ENCODE results near the gene FANCL.
"Not testable (repeated sequence)": the region's sequence is repeated elsewhere in the genome, so short reads cannot be mapped to it uniquely, and the experiment has no call there.

Gene FANCL

DNA sequence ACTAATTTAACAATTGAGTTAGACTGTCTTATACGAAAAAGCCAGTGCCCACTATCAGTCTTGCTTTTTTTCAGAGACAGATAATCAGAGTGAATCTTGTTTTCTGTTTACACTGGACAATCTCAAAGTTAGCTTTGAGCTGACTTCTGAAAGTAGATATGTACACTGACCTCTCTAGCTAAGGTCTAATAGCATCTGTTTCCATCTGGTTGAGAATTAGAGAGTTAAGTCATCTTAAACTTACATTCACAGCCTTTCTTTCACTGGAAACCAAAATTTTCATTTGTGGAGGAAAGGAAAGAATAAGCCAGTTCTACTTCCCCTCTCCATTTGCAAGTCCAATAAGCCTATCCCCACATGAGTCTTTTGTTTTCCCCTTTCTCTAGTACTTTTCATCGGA lies 105.3 kb downstream of the FANCL start:
- H3K9me3 ChIP-seq (ENCODE audit: control insufficient read depth, low read length): no peaks in the 10 kb centered on the region
- no peak overlapping the region for H3K9ac ChIP-seq (ENCODE audit: low read length)
- H3K4me1 ChIP-seq (ENCODE audit: control insufficient read depth, insufficient read depth, low read length): peaks cover 5% of the 10 kb centered on the region
- H3K36me3 ChIP-seq (ENCODE audit: control insufficient read depth, insufficient read depth, low read length): no peaks in the 10 kb centered on the region
- H3K27me3 ChIP-seq (ENCODE audit: control insufficient read depth, insufficient read depth, low read length): no peaks in the 10 kb centered on the region
- no peak overlapping the region for H3K4me3 ChIP-seq (ENCODE audit: low read length)

DNA sequence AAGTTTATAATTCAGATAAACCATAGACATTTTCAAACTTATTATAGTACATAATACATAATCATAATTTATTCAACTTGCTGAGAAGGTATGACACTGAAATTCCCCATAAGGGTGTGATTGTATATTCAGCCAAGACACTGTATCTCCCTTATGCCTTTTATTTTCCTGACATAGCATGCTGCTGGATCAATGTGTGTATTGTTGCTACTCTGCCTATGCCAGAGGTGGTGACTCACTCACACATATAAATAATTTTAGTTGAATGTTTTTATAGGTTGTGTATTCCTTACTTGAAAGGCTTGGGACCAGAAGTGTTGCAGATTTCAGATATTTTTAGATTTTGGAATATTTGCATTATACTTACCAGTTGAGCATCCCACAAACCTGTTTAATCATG lies 107.7 kb downstream of the FANCL start:
- Histone ChIP-seq H3K9me3 (ENCODE audit: control insufficient read depth, low read length) (no peaks in the 10 kb centered on the region), H3K27me3 (ENCODE audit: control insufficient read depth, insufficient read depth, low read length) (no peaks in the 10 kb centered on the region), H3K36me3 (ENCODE audit: control insufficient read depth, insufficient read depth, low read length) (no peaks in the 10 kb centered on the region), H3K4me1 (ENCODE audit: control insufficient read depth, insufficient read depth, low read length) (peaks cover 5% of the 10 kb centered on the region), H3K4me3 (ENCODE audit: low read length) (no peak overlapping the region), H3K9ac (ENCODE audit: low read length) (no peak overlapping the region)

DNA sequence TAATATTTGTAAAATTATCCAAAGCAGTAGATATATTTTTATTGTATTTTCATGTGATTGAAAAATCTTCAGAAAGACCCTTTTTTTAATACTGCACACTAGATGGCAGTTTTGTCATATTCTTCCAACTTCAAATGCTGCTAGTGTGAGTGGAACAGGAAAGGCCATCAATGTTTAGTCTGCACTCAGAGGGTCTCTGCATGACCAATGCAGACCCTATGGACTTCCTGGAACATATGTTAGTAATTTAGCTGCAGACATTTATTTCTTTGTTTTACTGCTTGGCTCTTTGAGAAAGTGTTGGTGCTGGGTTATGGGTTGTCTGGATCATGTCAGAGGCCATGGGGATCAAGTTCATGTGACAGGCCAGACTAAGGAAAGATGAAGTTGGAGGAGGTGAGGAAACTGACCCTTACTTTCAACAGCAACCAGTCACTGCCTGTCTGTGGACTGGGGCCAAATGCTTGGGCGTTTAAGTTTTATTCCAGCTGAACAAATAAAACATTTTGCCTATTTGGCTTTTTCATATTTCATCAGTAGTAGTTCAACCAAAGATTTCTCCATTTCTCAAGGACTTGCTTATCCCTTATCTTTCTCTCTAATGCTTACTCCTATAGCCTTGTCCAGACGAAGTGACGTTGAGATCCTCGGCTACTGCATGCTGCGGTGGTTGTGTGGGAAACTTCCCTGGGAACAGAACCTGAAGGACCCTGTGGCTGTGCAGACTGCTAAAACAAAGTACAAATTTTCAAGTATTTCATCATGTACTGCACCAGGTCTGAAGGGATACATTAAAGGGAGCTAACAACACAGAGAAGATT lies 109.7 kb downstream of the FANCL start:
- H3K4me1 ChIP-seq (ENCODE audit: control insufficient read depth, insufficient read depth, low read length): peaks cover 5% of the 10 kb centered on the region
- no peak overlapping the region for H3K9ac ChIP-seq (ENCODE audit: low read length)
- no peak overlapping the region for H3K4me3 ChIP-seq (ENCODE audit: low read length)
- H3K9me3 ChIP-seq (ENCODE audit: control insufficient read depth, low read length): no peaks in the 10 kb centered on the region
- H3K36me3 ChIP-seq (ENCODE audit: control insufficient read depth, insufficient read depth, low read length): no peaks in the 10 kb centered on the region
- no peaks in the 10 kb centered on the region for H3K27me3 ChIP-seq (ENCODE audit: control insufficient read depth, insufficient read depth, low read length)

DNA sequence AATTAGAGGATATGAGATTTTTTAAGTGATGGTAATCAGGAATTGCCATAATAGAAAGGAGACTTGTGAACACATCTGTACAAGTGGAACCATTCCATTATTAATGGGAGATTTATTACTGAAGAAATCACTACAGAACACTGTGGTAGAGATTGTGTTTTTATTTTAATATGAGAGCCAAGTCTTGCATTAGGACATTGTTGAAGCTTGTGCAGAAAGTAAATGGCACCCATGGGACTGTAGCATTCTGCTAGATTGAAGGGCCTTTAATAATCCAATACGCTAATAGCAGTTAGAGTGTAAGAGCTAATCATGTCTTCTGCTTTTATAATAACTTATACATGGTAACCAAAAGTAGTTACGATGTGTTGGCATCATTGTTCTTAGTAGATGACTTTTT lies 110.9 kb downstream of the FANCL start:
- H3K36me3 ChIP-seq (ENCODE audit: control insufficient read depth, insufficient read depth, low read length): no peaks in the 10 kb centered on the region
- H3K9ac ChIP-seq (ENCODE audit: low read length): no peak overlapping the region
- H3K4me1 ChIP-seq (ENCODE audit: control insufficient read depth, insufficient read depth, low read length): peaks cover 5% of the 10 kb centered on the region
- no peaks in the 10 kb centered on the region for H3K9me3 ChIP-seq (ENCODE audit: control insufficient read depth, low read length)
- no peak overlapping the region for H3K4me3 ChIP-seq (ENCODE audit: low read length)
- no peaks in the 10 kb centered on the region for H3K27me3 ChIP-seq (ENCODE audit: control insufficient read depth, insufficient read depth, low read length)

DNA sequence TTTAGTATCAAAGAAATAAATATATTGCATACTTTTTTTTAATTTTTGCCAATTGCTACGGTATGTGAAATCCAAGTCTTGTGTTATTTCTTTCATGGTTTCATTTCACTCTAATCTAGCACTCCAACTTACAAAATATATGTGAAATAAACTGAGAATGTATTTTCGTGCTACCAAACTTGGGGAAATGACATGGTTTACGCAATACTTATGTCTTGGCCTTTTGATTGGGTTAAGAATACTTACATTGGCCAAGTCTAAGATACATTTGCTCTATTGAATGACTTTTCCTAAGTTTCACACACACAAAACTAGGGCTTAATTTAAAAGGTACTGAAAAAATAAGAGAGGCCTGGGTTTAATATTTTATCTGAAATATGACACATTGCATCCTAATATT lies 114.0 kb downstream of the FANCL start:
- Histone ChIP-seq H3K9me3 (ENCODE audit: control insufficient read depth, low read length) (no peaks in the 10 kb centered on the region), H3K36me3 (ENCODE audit: control insufficient read depth, insufficient read depth, low read length) (no peaks in the 10 kb centered on the region), H3K4me1 (ENCODE audit: control insufficient read depth, insufficient read depth, low read length) (peaks cover 5% of the 10 kb centered on the region), H3K27me3 (ENCODE audit: control insufficient read depth, insufficient read depth, low read length) (no peaks in the 10 kb centered on the region), H3K9ac (ENCODE audit: low read length) (no peak overlapping the region), H3K4me3 (ENCODE audit: low read length) (no peak overlapping the region)

DNA sequence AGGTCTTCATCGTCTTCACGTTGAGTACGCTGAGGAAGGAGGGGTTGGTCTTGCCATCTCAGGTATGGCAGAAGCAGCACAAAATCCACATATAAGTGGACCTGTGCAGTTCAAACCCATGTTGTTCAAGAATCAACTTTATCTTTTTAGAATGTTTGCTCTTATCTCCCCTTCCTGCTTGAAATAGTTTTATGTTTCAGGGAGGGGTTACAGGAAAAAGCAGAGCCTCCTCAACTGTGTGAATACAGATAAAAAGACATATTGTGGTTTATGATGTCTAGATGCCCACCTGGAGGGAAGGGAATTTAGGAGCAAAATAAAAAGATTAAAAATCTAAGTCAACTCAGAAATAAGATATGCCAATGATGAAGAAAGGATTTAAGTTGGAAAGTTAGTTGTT lies 118.6 kb downstream of the FANCL start:
- Histone ChIP-seq H3K4me3 (ENCODE audit: low read length) (no peak overlapping the region), H3K4me1 (ENCODE audit: control insufficient read depth, insufficient read depth, low read length) (no peaks in the 10 kb centered on the region), H3K36me3 (ENCODE audit: control insufficient read depth, insufficient read depth, low read length) (no peaks in the 10 kb centered on the region), H3K9ac (ENCODE audit: low read length) (no peak overlapping the region), H3K27me3 (ENCODE audit: control insufficient read depth, insufficient read depth, low read length) (no peaks in the 10 kb centered on the region), H3K9me3 (ENCODE audit: control insufficient read depth, low read length) (no peaks in the 10 kb centered on the region)

DNA sequence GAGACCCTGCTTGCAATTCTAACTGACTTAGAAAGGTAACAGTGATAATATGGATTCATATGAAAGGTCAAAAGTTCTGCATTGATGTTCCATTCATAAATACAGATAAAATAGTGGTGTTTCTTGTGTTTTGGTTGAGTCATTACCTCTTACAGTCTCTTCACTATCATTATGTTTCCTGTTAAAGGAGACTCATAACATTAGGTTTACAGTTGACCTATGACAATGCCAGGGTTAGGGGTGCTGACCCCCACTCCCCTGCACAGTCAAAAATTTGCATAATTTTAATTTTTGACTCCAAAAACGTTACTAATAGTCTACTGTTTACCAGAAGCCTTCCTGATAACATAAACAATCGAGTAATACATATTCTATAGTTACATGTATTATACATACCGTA lies 119.1 kb downstream of the FANCL start:
- Histone ChIP-seq H3K27me3 (ENCODE audit: control insufficient read depth, insufficient read depth, low read length) (no peaks in the 10 kb centered on the region), H3K4me3 (ENCODE audit: low read length) (no peak overlapping the region), H3K9ac (ENCODE audit: low read length) (no peak overlapping the region), H3K36me3 (ENCODE audit: control insufficient read depth, insufficient read depth, low read length) (no peaks in the 10 kb centered on the region), H3K4me1 (ENCODE audit: control insufficient read depth, insufficient read depth, low read length) (no peaks in the 10 kb centered on the region), H3K9me3 (ENCODE audit: control insufficient read depth, low read length) (no peaks in the 10 kb centered on the region)

DNA sequence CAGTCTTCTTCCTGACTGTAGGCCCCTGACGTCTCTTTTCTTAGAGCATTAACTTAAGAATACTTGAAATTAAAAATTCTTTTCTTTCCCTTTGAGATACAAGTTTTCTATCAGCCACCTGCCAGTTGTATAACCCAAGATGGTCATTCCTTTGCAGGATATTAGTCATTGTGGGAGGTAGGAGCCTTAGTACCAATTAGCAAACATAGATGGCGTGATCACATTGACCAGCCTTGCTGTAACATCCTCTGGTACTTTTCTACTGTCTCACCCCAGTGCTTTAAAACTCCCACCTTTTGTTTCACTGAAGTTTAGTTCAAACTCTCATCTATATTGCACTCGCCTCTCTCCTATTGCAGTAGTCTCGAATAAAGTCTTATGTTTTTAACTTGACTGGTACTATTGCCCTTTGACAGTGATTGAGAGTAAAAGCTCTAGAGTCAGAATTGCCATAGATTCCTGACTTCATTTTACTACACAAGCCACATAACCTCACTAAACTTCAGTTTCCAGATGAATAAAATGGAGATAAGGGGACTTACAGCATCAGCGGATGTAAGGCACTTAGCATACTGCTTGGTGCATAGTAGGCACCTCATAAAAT lies 120.4 kb downstream of the FANCL start:
- no peak overlapping the region for H3K9ac ChIP-seq (ENCODE audit: low read length)
- H3K27me3 ChIP-seq (ENCODE audit: control insufficient read depth, insufficient read depth, low read length): no peaks in the 10 kb centered on the region
- H3K4me3 ChIP-seq (ENCODE audit: low read length): no peak overlapping the region
- H3K9me3 ChIP-seq (ENCODE audit: control insufficient read depth, low read length): no peaks in the 10 kb centered on the region
- no peaks in the 10 kb centered on the region for H3K4me1 ChIP-seq (ENCODE audit: control insufficient read depth, insufficient read depth, low read length)
- H3K36me3 ChIP-seq (ENCODE audit: control insufficient read depth, insufficient read depth, low read length): no peaks in the 10 kb centered on the region

DNA sequence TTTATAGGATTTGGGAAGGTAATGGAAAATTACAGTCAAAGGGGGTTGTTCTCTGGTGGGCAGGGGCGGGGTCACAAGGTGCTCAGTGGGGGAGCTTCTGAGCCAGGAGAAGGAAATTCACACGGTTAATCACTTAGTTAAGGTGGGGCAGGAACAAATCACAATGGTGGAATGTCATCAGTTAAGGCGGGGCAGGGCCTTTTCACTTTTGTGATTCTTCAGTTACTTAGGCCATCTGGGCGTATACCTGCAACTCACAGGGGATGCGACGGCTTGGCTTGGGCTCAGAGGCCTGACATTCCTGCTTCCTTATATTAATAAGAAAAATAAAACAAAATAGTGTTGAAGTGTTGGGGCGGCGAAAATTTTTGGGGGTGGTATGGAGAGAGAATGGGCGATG lies 127.6 kb downstream of the FANCL start:
- H3K9me3 ChIP-seq (ENCODE audit: control insufficient read depth, low read length); H3K27me3 ChIP-seq (ENCODE audit: control insufficient read depth, insufficient read depth, low read length); H3K9ac ChIP-seq (ENCODE audit: low read length); H3K4me1 ChIP-seq (ENCODE audit: control insufficient read depth, insufficient read depth, low read length); H3K36me3 ChIP-seq (ENCODE audit: control insufficient read depth, insufficient read depth, low read length); H3K4me3 ChIP-seq (ENCODE audit: low read length): not testable (repeated sequence)

DNA sequence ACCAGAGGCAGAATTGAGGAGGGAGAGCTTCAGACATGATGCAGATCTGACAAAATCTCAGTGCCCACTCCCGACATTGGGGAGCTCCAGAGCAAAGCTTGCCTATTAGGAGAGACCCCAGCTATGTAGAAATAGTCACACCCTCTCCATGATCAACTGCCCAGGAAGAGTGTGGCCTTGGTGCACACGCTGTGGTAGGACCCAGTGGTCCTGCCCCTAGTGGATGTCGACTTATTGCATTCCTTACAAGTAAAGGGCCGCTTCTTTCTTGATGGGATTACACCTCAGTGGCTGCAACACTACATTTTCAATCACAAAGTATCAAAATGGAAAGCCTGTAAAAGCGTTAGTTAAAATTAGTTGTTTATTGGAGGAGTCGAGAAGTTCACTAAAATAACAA lies 130.4 kb downstream of the FANCL start:
- no peaks in the 10 kb centered on the region for H3K36me3 ChIP-seq (ENCODE audit: control insufficient read depth, insufficient read depth, low read length)
- no peaks in the 10 kb centered on the region for H3K27me3 ChIP-seq (ENCODE audit: control insufficient read depth, insufficient read depth, low read length)
- no peak overlapping the region for H3K4me3 ChIP-seq (ENCODE audit: low read length)
- H3K4me1 ChIP-seq (ENCODE audit: control insufficient read depth, insufficient read depth, low read length): peaks cover 12% of the 10 kb centered on the region
- no peaks in the 10 kb centered on the region for H3K9me3 ChIP-seq (ENCODE audit: control insufficient read depth, low read length)
- no peak overlapping the region for H3K9ac ChIP-seq (ENCODE audit: low read length)

DNA sequence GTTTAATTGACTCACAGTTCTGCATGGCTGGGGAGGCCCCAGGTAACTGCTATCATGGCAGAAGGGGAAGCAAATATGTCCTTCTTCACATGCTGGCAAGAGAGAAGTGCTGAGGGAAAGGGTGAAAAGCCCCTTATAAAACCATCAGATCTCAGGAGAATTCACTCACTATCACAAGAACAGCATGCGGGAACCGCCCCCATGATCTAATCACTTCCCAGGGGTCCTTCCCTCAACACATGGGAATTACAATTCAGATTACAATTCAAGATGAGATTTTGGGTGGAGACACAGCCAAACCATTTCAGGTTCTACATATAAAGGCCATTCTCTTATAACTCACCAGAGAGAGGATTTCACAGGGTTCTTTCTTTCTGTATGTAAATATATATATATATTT lies 131.6 kb downstream of the FANCL start:
- Histone ChIP-seq H3K27me3 (ENCODE audit: control insufficient read depth, insufficient read depth, low read length) (no peaks in the 10 kb centered on the region), H3K4me3 (ENCODE audit: low read length) (no peak overlapping the region), H3K4me1 (ENCODE audit: control insufficient read depth, insufficient read depth, low read length) (peaks cover 12% of the 10 kb centered on the region), H3K9me3 (ENCODE audit: control insufficient read depth, low read length) (no peaks in the 10 kb centered on the region), H3K36me3 (ENCODE audit: control insufficient read depth, insufficient read depth, low read length) (no peaks in the 10 kb centered on the region), H3K9ac (ENCODE audit: low read length) (no peak overlapping the region)
